Mesothelial cell of epicardium (in vitro differentiated cells): ENCODE measurements around the gene PHC3. TPM values are rescaled to one million over a fixed set of nuclear protein-coding genes. Genes with fewer than 3 reads are reported as not detected.
A peak's percentile ranks its signal among the peaks of the same experiment; 100 is the strongest.

Experiments
- DNase-seq, 2 experiments: peaks; one replicate each; pipeline ENCODE4 v3.0.0; 2021; ENCODE audit warnings: low spot score in 2 of 2; ENCODE audit not compliant: unreplicated experiment in 2 of 2
- H3K27ac Mint-ChIP-seq: 2 replicates; pipeline ENCODE4 v1.8.0; 2021; ENCODE audit warnings: mixed read lengths
- H3K27me3 Mint-ChIP-seq: 2 replicates; pipeline ENCODE4 v1.8.0; 2021; ENCODE audit warnings: low read depth, mixed read lengths
- H3K36me3 Mint-ChIP-seq: 2 replicates; pipeline ENCODE4 v1.8.0; 2021; ENCODE audit warnings: mixed read lengths
- H3K4me1 Mint-ChIP-seq: 2 replicates; pipeline ENCODE4 v1.8.0; 2021; ENCODE audit warnings: mixed read lengths
- H3K4me3 Mint-ChIP-seq: 2 replicates; pipeline ENCODE4 v1.8.0; 2021; ENCODE audit warnings: mild to moderate bottlenecking, moderate library complexity, mixed read lengths
- H3K9me3 Mint-ChIP-seq: 2 replicates; pipeline ENCODE4 v1.8.0; 2021; ENCODE audit warnings: mixed read lengths
- CTCF ChIP-seq: fragments of 200-600 bp; sonication (generic); IDR thresholded peaks from one replicate; pipeline ENCODE4 v1.5.0; 2021; ENCODE audit warnings: antibody characterized with exemption; ENCODE audit not compliant: unreplicated experiment
- total RNA-seq: library from RNA; stranded (reverse); gene quantifications from 3 replicates; pipeline ENCODE4 v1.2.1, GENCODE V29; 2021

The PHC3 gene
- total RNA-seq: 56.1 to 59.6 TPM (median 58.1 TPM) in 3 replicates

GRCh38 chr3:170180908-170181885, at the start of gene PHC3:
Gene PHC3, minus strand, starts transcription at chr3:170181733. Its CDS starts 18 bp downstream, at chr3:170181715.
- H3K9me3 Mint-ChIP-seq: no peaks in the 10 kb centered on the region

GRCh38 chr3:170228093-170228766, 46.7 kb upstream of the PHC3 start:
- peaks cover 3% of the 10 kb centered on the region for H3K36me3 Mint-ChIP-seq
- no peaks in the 10 kb centered on the region for H3K9me3 Mint-ChIP-seq
- H3K4me3 Mint-ChIP-seq: no peak overlapping the region
- peak overlapping the region; percentile 65 for H3K27ac Mint-ChIP-seq
- no peaks in the 10 kb centered on the region for H3K27me3 Mint-ChIP-seq
- no peak for DNase-seq
- peaks cover 49% of the 10 kb centered on the region for H3K4me1 Mint-ChIP-seq
- TF ChIP-seq CTCF: no peak

More at GRCh38 chr3:170180908-170181885, at the start of gene PHC3:
- Mint-ChIP-seq H3K4me3 (peak within 1 kb of the TSS; percentile 100), H3K27me3 (no peaks in the 10 kb centered on the region), H3K36me3 (peaks cover 11% of the 10 kb centered on the region), H3K27ac (peak within 1 kb of the TSS; percentile 99), H3K4me1 (peaks cover 25% of the 10 kb centered on the region)
- DNase-seq: peak; percentile 92 to 95
- TF ChIP-seq CTCF: peak; percentile 15

- H3K4me3 Mint-ChIP-seq: peak overlapping the region; percentile 1
- peaks cover 52% of the 10 kb centered on the region for H3K4me1 Mint-ChIP-seq
- no peaks in the 10 kb centered on the region for H3K9me3 Mint-ChIP-seq
- no peak for DNase-seq
- H3K27me3 Mint-ChIP-seq: no peaks in the 10 kb centered on the region
- no peak for TF ChIP-seq CTCF
- H3K36me3 Mint-ChIP-seq: peaks cover 1% of the 10 kb centered on the region
- peak overlapping the region; percentile 65 for H3K27ac Mint-ChIP-seq
Observed at GRCh38 chr3:170226426-170226960, 45.0 kb upstream of the PHC3 start.

- peak overlapping the region; percentile 27 for H3K27ac Mint-ChIP-seq
- no peak for DNase-seq
- no peaks in the 10 kb centered on the region for H3K9me3 Mint-ChIP-seq
- H3K4me1 Mint-ChIP-seq: peaks cover 52% of the 10 kb centered on the region
- peak overlapping the region; percentile 3 for H3K4me3 Mint-ChIP-seq
- H3K36me3 Mint-ChIP-seq: no peaks in the 10 kb centered on the region
- H3K27me3 Mint-ChIP-seq: no peaks in the 10 kb centered on the region
- no peak for TF ChIP-seq CTCF
Observed at GRCh38 chr3:170225166-170225565, 43.6 kb upstream of the PHC3 start.

- peaks cover 46% of the 10 kb centered on the region for H3K4me1 Mint-ChIP-seq
- H3K27ac Mint-ChIP-seq: peak overlapping the region; percentile 91
- no peak for TF ChIP-seq CTCF
- no peaks in the 10 kb centered on the region for H3K9me3 Mint-ChIP-seq
- peak; percentile 22 to 41 for DNase-seq
- peak overlapping the region; percentile 89 for H3K4me3 Mint-ChIP-seq
- H3K36me3 Mint-ChIP-seq: no peaks in the 10 kb centered on the region
- H3K27me3 Mint-ChIP-seq: no peaks in the 10 kb centered on the region
Observed at GRCh38 chr3:170222647-170223541, 41.4 kb upstream of the PHC3 start.
